Uterus (tissue), 2 donors: ENCODE results near the gene CBX2.

Experiments used
- POLR2A ChIP-seq, 2 donors: fragments of 450-650 bp; IDR thresholded peaks; one replicate each; pipeline ENCODE4 v1.6.1; 2016; ENCODE audit warnings: antibody characterized with exemption in 2 of 2, mild to moderate bottlenecking in 1 of 2, moderate library complexity in 1 of 2
- TF ChIP-seq, protein P1 (sequence below), 4 experiments: fragments of 200-600 bp in 2 of 4; fragments of 450-650 bp in 2 of 4; sonication (generic) in 2 of 4; IDR thresholded peaks; one replicate each; pipeline ENCODE4 v1.5.1; 2016 to 2019; ENCODE audit warnings: antibody characterized with exemption in 4 of 4, mild to moderate bottlenecking in 2 of 4, moderate library complexity in 1 of 4

DNA sequence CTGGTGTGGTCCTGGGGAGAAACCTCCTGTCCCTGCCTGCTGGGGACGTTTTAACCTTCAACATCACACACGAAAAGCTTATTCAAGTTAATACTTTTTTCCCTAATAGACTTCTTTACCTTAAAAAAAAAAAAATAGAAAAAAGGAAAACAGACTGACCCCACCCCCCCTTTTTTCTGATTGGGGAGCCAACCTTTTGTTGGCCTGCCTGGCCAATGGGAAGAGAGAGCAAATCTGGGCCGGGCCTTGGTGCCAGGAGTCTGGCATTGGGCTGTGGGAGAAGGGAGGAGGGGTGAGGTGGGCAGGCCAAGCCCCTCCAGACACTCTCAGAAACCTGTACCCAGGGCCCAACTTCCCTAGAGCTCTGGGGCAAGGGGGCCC is 16.0 kb downstream of the CBX2 start:
- TF ChIP-seq, protein P1, sequence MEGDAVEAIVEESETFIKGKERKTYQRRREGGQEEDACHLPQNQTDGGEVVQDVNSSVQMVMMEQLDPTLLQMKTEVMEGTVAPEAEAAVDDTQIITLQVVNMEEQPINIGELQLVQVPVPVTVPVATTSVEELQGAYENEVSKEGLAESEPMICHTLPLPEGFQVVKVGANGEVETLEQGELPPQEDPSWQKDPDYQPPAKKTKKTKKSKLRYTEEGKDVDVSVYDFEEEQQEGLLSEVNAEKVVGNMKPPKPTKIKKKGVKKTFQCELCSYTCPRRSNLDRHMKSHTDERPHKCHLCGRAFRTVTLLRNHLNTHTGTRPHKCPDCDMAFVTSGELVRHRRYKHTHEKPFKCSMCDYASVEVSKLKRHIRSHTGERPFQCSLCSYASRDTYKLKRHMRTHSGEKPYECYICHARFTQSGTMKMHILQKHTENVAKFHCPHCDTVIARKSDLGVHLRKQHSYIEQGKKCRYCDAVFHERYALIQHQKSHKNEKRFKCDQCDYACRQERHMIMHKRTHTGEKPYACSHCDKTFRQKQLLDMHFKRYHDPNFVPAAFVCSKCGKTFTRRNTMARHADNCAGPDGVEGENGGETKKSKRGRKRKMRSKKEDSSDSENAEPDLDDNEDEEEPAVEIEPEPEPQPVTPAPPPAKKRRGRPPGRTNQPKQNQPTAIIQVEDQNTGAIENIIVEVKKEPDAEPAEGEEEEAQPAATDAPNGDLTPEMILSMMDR (IDR thresholded peaks at IDR 0.05), result no peak
- no peak for TF ChIP-seq POLR2A (IDR thresholded peaks at IDR 0.05)
